GM23338 (cell line): ENCODE measurements around the gene ABCB6. TPM values are rescaled to one million over a fixed set of nuclear protein-coding genes. Genes with fewer than 3 reads are reported as not detected.

ENCODE experiments used
- ATAC-seq: fragments of 200-7000 bp; cut with Tn5 transposase; 3 replicates; pipeline ENCODE4 v1.9.1; 2020
- DNase-seq: peaks from one replicate; pipeline ENCODE4 v3.0.0-alpha.2; 2015; ENCODE audit warnings: low spot score
- H2AFZ ChIP-seq: fragments of 200-600 bp; sonication (generic); 2 replicates; pipeline ENCODE4 v1.8.0; 2016; ENCODE audit warnings: antibody characterized with exemption, mild to moderate bottlenecking, moderate library complexity
- H3F3A ChIP-seq: fragments of 200-600 bp; sonication (generic); replicated peaks from 2 replicates; pipeline ENCODE4 v1.8.0; 2017; ENCODE audit warnings: antibody characterized with exemption, mixed run types, low read depth
- H3K27ac ChIP-seq: fragments of 200-600 bp; sonication (generic); 2 replicates; pipeline ENCODE4 v1.6.1; 2016; ENCODE audit warnings: low read depth
- H3K27me3 ChIP-seq: fragments of 200-600 bp; sonication (generic); 2 replicates; pipeline ENCODE4 v1.8.0; 2016; ENCODE audit warnings: mild to moderate bottlenecking, mixed run types, moderate library complexity; ENCODE audit not compliant: insufficient read depth
- H3K36me3 ChIP-seq: fragments of 200-600 bp; sonication (generic); 2 replicates; pipeline ENCODE4 v1.8.0; 2016; ENCODE audit warnings: mild to moderate bottlenecking; ENCODE audit not compliant: insufficient read depth
- H3K4me1 ChIP-seq: fragments of 200-600 bp; sonication (generic); 2 replicates; pipeline ENCODE4 v1.8.0; 2016; ENCODE audit warnings: mild to moderate bottlenecking, moderate library complexity; ENCODE audit not compliant: insufficient read depth
- H3K4me2 ChIP-seq: fragments of 200-600 bp; sonication (generic); 2 replicates; pipeline ENCODE4 v1.7.1; 2017; ENCODE audit warnings: mixed run types
- H3K4me3 ChIP-seq: fragments of 200-600 bp; sonication (generic); 2 replicates; pipeline ENCODE4 v1.6.1; 2016; ENCODE audit warnings: mixed run types
- H3K79me2 ChIP-seq: fragments of 200-600 bp; sonication (generic); replicated peaks from 2 replicates; pipeline ENCODE4 v1.8.0; 2017; ENCODE audit warnings: mild to moderate bottlenecking; ENCODE audit not compliant: insufficient read depth
- H3K9me2 ChIP-seq: fragments of 200-600 bp; sonication (generic); 2 replicates; pipeline ENCODE4 v1.8.0; 2017; ENCODE audit not compliant: insufficient read depth
- H4K20me1 ChIP-seq: fragments of 200-600 bp; sonication (generic); replicated peaks from 2 replicates; pipeline ENCODE4 v1.8.0; 2017; ENCODE audit warnings: mild to moderate bottlenecking; ENCODE audit not compliant: insufficient read depth
- H3K27ac Mint-ChIP-seq: 2 replicates; pipeline ENCODE4 v1.8.0; 2020; ENCODE audit warnings: inconsistent platforms, mild to moderate bottlenecking, moderate library complexity, mixed read lengths
- H3K27me3 Mint-ChIP-seq: 3 replicates; pipeline ENCODE4 v1.8.0; 2022; ENCODE audit warnings: low read depth, mild to moderate bottlenecking, moderate library complexity, mixed read lengths, inconsistent platforms; ENCODE audit not compliant: insufficient read depth, poor library complexity
- H3K36me3 Mint-ChIP-seq: 3 replicates; pipeline ENCODE4 v1.8.0; 2021; ENCODE audit warnings: low read depth, mild to moderate bottlenecking, inconsistent platforms, moderate library complexity, mixed read lengths
- H3K4me1 Mint-ChIP-seq: 3 replicates; pipeline ENCODE4 v1.8.0; 2020; ENCODE audit warnings: mild to moderate bottlenecking, inconsistent platforms, mixed read lengths
- H3K4me3 Mint-ChIP-seq: 3 replicates; pipeline ENCODE4 v1.8.0; 2021; ENCODE audit warnings: moderate library complexity, mild to moderate bottlenecking, inconsistent platforms, mixed read lengths
- H3K9me3 Mint-ChIP-seq: 3 replicates; pipeline ENCODE4 v1.8.0; 2020; ENCODE audit warnings: moderate library complexity, mild to moderate bottlenecking, inconsistent platforms, mixed read lengths
- POLR2AphosphoS5 ChIP-seq: IDR thresholded peaks from 2 replicates; pipeline ENCODE4 v1.6.1; 2016; ENCODE audit warnings: antibody characterized with exemption, low read depth
- ZNF114 ChIP-seq: fragments of 250-450 bp; sonication (Bioruptor Pico); IDR thresholded peaks from 2 replicates; pipeline ENCODE4 v1.5.0; 2020; ENCODE audit warnings: mild to moderate bottlenecking, moderate library complexity
- polyA plus RNA-seq: library from polyadenylated mRNA; unstranded; fragments of >200 nt; fragmentation: Nextera tagmentation; extraction: Ambion mirVana; gene quantifications from 2 replicates; pipeline ENCODE4 v1.2.1, GENCODE V29; 2016
- total RNA-seq: library from RNA; depleted of rRNA; stranded (reverse); fragments of >200 nt; shearing (Covaris generic); gene quantifications from 2 replicates; pipeline ENCODE4 v1.2.3, GENCODE V29; 2014
- TF ChIP-seq, protein P1 (sequence below), 2 experiments: fragments of 200-600 bp in 1 of 2; sonication (generic) in 1 of 2; conservative IDR thresholded peaks; 2 replicates each; pipeline versions ENCODE4 v1.5.1 to v1.6.1; 2016 to 2017; ENCODE audit warnings: antibody characterized with exemption in 2 of 2, low read depth in 2 of 2, mild to moderate bottlenecking in 2 of 2, moderate library complexity in 1 of 2
- TF ChIP-seq, protein P2 (sequence below): fragments of 250-450 bp; sonication (Bioruptor Pico); IDR thresholded peaks from 2 replicates; pipeline ENCODE4 v1.5.0; 2020; ENCODE audit warnings: mild to moderate bottlenecking, moderate library complexity
- TF ChIP-seq, protein P3 (sequence below): IDR thresholded peaks from one replicate; pipeline ENCODE4 v1.6.1; 2018; ENCODE audit warnings: antibody characterized with exemption; ENCODE audit not compliant: unreplicated experiment

ABCB6 gene
- total and polyA plus RNA-seq, 2 experiments from 2014 or later, result 26.2 to 35.1 TPM

DNA sequence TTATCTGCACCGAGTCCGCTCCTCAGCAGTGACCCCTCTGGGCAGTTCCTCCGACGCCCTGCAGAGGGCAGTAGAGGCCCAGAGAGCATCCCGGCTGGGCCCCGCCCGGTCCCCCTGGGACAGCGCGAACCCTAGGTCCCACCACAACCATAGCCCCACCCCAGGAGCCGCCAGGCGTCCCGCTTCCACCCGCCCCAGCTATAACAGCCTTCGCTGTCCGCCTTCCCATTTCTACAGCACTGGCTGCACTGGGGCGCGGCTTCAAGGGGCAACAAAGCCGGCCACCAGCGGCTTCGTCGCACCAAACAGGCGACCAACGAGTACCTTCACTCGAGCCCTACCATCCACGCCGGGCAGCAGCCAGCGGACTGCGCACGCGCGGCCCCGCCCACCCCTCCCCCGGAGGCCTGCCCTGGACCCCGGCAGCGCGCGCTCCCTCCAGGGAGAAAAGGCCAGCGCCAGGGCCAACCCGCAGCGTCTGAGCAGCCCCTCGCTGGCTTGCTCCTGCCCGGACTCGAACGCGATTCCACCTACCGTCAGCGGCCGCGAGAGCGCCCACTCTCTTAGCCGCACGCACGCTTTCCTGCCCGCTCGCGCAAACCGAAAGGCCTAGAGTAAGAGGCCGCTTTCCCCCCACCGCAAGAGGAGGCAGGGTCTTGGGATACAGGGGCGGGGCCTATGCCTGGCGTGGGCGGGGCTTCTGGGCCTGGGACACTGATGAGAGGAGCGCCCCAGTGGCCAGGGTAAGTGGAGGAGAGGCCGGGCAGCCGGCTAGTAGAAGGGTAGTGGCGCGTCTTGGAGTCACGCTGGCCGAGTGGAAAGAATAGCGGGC is 58.4 kb downstream of the ABCB6 start, which contains the start of gene NHEJ1:
NHEJ1 (minus strand) TSS at position 630 of the 832 bp plus-strand sequence. CDS start 2,453 bp downstream, outside the sequence.
- Histone ChIP-seq H4K20me1 (no peaks in the 10 kb centered on the region; the same call in 1 of the 2 replicates), H3K27ac (0 out of 2 replicates have a peak within 1 kb of the TSS, but pooled peaks have one; percentile 46), H3K9me2 (no peaks in the 10 kb centered on the region), H3F3A (0 out of 2 replicates have a peak, but pooled peaks cover 3% of the 10 kb centered on the region), H3K4me3 (peak within 1 kb of the TSS; percentile 67), H2AFZ (peak within 1 kb of the TSS; percentile 94), H3K79me2 (peaks cover 7% of the 10 kb centered on the region; the same call in 1 of the 2 replicates), H3K27me3 (no peaks in the 10 kb centered on the region), H3K4me1 (peaks cover 4% of the 10 kb centered on the region; the same call in 1 of the 2 replicates), H3K36me3 (no peaks in the 10 kb centered on the region), H3K4me2 (peak within 1 kb of the TSS; percentile 92)
- DNase-seq (peak; percentile 97), ATAC-seq (peak; percentile 92)
- TF ChIP-seq, protein P1, sequence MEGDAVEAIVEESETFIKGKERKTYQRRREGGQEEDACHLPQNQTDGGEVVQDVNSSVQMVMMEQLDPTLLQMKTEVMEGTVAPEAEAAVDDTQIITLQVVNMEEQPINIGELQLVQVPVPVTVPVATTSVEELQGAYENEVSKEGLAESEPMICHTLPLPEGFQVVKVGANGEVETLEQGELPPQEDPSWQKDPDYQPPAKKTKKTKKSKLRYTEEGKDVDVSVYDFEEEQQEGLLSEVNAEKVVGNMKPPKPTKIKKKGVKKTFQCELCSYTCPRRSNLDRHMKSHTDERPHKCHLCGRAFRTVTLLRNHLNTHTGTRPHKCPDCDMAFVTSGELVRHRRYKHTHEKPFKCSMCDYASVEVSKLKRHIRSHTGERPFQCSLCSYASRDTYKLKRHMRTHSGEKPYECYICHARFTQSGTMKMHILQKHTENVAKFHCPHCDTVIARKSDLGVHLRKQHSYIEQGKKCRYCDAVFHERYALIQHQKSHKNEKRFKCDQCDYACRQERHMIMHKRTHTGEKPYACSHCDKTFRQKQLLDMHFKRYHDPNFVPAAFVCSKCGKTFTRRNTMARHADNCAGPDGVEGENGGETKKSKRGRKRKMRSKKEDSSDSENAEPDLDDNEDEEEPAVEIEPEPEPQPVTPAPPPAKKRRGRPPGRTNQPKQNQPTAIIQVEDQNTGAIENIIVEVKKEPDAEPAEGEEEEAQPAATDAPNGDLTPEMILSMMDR (conservative IDR thresholded peaks at IDR 0.05; ENCODE audit: low read depth in 2 of 2), result peak; percentile 89 to 91
- peak; percentile 88 for TF ChIP-seq POLR2AphosphoS5
- TF ChIP-seq, protein P2, sequence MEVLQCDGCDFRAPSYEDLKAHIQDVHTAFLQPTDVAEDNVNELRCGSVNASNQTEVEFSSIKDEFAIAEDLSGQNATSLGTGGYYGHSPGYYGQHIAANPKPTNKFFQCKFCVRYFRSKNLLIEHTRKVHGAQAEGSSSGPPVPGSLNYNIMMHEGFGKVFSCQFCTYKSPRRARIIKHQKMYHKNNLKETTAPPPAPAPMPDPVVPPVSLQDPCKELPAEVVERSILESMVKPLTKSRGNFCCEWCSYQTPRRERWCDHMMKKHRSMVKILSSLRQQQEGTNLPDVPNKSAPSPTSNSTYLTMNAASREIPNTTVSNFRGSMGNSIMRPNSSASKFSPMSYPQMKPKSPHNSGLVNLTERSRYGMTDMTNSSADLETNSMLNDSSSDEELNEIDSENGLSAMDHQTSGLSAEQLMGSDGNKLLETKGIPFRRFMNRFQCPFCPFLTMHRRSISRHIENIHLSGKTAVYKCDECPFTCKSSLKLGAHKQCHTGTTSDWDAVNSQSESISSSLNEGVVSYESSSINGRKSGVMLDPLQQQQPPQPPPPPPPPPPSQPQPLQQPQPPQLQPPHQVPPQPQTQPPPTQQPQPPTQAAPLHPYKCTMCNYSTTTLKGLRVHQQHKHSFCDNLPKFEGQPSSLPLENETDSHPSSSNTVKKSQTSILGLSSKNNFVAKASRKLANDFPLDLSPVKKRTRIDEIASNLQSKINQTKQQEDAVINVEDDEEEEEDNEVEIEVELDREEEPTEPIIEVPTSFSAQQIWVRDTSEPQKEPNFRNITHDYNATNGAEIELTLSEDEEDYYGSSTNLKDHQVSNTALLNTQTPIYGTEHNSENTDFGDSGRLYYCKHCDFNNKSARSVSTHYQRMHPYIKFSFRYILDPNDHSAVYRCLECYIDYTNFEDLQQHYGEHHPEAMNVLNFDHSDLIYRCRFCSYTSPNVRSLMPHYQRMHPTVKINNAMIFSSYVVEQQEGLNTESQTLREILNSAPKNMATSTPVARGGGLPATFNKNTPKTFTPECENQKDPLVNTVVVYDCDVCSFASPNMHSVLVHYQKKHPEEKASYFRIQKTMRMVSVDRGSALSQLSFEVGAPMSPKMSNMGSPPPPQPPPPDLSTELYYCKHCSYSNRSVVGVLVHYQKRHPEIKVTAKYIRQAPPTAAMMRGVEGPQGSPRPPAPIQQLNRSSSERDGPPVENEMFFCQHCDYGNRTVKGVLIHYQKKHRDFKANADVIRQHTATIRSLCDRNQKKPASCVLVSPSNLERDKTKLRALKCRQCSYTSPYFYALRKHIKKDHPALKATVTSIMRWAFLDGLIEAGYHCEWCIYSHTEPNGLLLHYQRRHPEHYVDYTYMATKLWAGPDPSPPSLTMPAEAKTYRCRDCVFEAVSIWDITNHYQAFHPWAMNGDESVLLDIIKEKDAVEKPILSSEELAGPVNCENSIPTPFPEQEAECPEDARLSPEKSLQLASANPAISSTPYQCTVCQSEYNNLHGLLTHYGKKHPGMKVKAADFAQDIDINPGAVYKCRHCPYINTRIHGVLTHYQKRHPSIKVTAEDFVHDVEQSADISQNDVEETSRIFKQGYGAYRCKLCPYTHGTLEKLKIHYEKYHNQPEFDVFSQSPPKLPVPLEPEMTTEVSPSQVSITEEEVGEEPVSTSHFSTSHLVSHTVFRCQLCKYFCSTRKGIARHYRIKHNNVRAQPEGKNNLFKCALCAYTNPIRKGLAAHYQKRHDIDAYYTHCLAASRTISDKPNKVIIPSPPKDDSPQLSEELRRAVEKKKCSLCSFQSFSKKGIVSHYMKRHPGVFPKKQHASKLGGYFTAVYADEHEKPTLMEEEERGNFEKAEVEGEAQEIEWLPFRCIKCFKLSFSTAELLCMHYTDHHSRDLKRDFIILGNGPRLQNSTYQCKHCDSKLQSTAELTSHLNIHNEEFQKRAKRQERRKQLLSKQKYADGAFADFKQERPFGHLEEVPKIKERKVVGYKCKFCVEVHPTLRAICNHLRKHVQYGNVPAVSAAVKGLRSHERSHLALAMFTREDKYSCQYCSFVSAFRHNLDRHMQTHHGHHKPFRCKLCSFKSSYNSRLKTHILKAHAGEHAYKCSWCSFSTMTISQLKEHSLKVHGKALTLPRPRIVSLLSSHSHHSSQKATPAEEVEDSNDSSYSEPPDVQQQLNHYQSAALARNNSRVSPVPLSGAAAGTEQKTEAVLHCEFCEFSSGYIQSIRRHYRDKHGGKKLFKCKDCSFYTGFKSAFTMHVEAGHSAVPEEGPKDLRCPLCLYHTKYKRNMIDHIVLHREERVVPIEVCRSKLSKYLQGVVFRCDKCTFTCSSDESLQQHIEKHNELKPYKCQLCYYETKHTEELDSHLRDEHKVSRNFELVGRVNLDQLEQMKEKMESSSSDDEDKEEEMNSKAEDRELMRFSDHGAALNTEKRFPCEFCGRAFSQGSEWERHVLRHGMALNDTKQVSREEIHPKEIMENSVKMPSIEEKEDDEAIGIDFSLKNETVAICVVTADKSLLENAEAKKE (CRISPR knock-in tag), result no peak
- TF ChIP-seq ZNF114 (CRISPR knock-in tag), result no peak
- TF ChIP-seq, protein P3, sequence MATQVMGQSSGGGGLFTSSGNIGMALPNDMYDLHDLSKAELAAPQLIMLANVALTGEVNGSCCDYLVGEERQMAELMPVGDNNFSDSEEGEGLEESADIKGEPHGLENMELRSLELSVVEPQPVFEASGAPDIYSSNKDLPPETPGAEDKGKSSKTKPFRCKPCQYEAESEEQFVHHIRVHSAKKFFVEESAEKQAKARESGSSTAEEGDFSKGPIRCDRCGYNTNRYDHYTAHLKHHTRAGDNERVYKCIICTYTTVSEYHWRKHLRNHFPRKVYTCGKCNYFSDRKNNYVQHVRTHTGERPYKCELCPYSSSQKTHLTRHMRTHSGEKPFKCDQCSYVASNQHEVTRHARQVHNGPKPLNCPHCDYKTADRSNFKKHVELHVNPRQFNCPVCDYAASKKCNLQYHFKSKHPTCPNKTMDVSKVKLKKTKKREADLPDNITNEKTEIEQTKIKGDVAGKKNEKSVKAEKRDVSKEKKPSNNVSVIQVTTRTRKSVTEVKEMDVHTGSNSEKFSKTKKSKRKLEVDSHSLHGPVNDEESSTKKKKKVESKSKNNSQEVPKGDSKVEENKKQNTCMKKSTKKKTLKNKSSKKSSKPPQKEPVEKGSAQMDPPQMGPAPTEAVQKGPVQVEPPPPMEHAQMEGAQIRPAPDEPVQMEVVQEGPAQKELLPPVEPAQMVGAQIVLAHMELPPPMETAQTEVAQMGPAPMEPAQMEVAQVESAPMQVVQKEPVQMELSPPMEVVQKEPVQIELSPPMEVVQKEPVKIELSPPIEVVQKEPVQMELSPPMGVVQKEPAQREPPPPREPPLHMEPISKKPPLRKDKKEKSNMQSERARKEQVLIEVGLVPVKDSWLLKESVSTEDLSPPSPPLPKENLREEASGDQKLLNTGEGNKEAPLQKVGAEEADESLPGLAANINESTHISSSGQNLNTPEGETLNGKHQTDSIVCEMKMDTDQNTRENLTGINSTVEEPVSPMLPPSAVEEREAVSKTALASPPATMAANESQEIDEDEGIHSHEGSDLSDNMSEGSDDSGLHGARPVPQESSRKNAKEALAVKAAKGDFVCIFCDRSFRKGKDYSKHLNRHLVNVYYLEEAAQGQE, result peak; percentile 29
- peaks cover 20% of the 10 kb centered on the region for H3K4me1 Mint-ChIP-seq
- H3K36me3 Mint-ChIP-seq, result peaks cover 6% of the 10 kb centered on the region; the same call in 2 of the 3 replicates
- no peaks in the 10 kb centered on the region for H3K9me3 Mint-ChIP-seq
- peak within 1 kb of the TSS; percentile 89 for H3K4me3 Mint-ChIP-seq
- H3K27me3 Mint-ChIP-seq, result peaks cover 19% of the 10 kb centered on the region
- H3K27ac Mint-ChIP-seq, result peak within 1 kb of the TSS; percentile 93
